ENCODE measurements around the gene CXCL11.
"Not testable (repeated sequence)": the region's sequence is repeated elsewhere in the genome, so short reads cannot be mapped to it uniquely, and the experiment has no call there.

Gene CXCL11

DNA sequence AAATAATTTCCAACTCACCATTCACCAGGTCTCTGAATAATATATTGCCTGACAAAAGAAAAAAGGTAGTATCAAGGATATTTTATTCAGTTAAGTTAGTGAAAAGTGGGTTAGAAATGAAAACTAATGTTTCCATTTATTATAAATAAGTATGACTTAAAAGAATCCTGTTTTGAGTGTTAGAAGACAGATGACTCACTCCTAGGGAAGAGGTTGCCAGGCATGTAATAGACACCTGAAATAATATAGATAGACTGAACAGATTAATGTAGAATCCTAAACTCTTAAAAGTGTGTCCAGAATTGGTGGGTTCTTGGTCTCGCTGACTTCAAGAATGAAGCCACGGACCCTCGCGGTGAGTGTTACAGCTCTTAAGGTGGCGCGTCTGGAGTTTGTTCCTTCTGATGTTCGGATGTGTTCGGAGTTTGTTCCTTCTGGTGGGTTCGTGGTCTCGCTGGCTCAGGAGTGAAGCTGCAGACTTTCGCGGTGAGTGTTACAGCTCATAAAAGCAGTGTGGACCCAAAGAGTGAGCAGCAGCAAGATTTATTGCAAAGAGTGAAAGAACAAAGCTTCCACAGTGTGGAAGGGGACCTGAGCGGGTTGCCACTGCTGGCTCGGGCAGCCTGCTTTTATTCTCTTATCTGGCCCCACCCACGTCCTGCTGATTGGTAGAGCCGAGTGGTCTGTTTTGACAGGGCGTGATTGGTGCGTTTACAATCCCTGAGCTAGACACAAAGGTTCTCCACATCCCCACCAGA lies 6.5 kb upstream of the CXCL11 start:
- not testable (repeated sequence) for DNase-seq (ENCODE audit: low read depth)

- DNase-seq (ENCODE audit: low read depth), result no peak
Measured at GRCh38 chr4:76036855-76037254, 985 bp upstream of the CXCL11 start.

DNA sequence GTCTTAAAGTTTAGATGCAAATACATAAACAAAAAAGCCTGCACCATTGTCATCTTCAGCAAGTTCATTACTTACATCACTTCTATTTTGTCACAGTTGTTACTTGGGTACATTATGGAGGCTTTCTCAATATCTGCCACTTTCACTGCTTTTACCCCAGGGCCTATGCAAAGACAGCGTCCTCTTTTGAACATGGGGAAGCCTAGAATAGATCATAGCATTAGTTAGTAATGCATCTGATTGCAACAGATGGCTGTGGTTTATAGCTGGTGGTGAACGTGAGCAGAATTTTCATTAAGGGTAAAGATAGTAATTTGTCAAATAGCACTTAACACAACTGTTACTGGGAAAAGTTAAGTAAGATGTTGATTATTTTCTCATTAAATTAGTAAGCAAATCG lies 729 bp downstream of the CXCL11 start:
- no peak for DNase-seq (ENCODE audit: low read depth)

DNA sequence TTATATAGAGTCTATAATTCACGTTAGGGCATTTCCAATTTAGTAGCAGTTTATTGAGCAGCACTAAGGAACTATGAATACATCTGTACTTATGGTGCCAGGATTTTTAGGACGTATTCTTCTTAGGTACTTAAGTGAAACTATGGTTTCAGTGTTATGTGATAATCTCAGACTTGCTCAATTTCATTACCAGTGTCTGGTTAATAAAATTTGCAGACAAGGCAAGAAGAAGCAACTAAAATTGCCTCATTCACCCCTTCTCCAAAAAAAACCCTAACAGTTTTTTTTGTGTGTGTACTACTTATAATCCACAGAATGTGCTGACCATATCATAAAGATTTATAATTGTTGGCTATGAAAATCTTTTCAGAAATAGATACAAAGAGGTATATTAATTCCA lies 6.6 kb downstream of the CXCL11 start:
- DNase-seq (ENCODE audit: low read depth), result no peak

- DNase-seq (ENCODE audit: low read depth), result no peak
Measured at GRCh38 chr4:76028350-76028765, 7.5 kb downstream of the CXCL11 start.

- no peak for DNase-seq (ENCODE audit: low read depth)
Measured at GRCh38 chr4:76024065-76024464, 11.8 kb downstream of the CXCL11 start.

- no peak for DNase-seq (ENCODE audit: low read depth)
Measured at GRCh38 chr4:76023389-76023788, 12.5 kb downstream of the CXCL11 start, which contains the start of gene CXCL10. CXCL10 (minus strand) TSS chr4:76023497; CDS start chr4:76023431, 66 bp downstream.

DNA sequence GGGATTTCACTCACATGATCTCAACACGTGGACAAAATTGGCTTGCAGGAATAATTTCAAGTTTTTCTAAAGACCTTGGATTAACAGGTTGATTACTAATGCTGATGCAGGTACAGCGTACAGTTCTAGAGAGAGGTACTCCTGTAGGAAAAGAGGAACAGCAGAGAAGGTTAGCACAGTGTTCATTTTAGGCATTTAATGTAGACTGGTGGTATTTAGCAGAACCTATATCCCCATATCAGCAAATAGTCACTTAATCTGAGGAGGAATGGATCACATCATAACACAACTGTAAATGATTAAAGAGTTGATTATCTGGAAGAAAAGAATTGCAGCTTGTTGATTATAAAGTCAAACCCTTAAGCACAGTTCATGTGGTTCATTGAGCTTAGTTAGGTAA lies 13.2 kb downstream of the CXCL11 start:
- DNase-seq (ENCODE audit: low read depth), result no peak

GRCh38 chr4:76022031-76022430 lies 13.8 kb downstream of the CXCL11 start:
- no peak for DNase-seq (ENCODE audit: low read depth)

DNA sequence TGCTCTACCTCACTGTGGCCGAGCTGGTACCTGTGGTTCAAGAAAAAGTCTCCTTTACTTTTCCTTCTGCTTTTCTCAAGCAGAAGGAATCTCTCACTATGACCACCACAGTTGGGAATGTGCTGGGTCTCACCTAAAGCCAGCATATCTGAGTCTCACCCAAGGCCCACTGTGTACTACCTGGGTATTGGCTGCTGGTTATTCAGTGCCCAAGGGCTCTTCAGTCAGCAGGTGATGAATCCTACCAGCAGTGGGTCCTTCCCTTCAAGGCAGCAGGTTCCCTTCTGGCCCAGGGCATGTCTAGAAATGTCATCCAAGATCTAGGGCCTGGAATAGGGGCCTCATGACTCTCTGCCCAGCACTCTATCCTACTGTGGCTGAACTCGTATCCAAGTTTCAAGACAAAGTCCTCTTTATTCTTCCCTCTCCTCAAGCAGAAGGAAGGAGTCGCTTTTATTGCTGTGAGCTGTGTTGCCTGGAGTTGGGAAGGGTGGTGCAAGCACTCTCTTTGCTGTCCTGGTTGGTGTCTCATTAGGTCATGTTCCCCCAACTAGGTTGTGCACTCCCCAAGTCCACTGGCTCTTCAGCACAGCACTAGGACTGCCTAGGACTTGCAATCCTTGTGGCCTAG lies 18.7 kb downstream of the CXCL11 start:
- DNase-seq (ENCODE audit: low read depth), result no peak

DNA sequence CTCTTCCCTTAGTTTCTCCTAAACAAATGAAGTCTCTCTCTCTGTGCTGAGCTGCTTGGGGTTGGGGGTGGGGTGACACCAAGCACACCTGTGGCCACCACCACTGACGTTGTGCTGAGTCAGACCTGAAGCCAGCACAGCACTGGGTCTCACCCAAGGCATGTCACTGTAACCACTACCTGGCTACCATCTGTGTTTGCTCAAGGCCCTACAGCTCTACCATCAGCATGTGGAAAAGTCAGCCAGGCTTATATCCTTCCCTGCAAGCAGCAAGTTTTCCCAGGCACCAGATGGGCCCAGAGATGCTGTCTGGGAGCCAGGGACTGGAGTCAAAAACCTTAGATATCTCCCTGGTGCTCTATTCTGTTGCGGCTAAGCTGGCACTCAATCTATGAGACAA lies 19.5 kb downstream of the CXCL11 start:
- no peak for DNase-seq (ENCODE audit: low read depth)

- no peak for DNase-seq (ENCODE audit: low read depth)
Measured at GRCh38 chr4:76013540-76013939, 22.3 kb downstream of the CXCL11 start.

DNA sequence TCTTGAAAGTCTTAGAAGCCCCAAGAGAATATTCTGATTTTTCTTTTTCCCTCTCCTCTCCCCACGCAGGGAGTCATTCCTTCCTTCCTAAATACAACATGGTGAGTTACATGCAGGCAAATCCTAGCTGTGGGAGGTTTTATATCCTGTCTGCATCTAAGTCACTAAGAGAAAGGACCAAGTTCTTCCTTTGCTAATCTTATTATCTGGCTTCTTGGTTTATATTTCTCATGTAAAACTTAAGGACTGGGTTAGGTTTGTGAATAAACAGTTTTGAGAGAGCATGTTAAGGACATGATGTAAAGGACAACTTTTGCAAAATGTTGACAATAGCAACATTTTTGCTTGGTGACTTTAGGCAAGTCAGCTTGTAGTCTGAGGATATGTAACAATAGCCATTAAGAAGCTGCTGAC lies 23.5 kb downstream of the CXCL11 start:
- no peak for DNase-seq (ENCODE audit: low read depth)

DNA sequence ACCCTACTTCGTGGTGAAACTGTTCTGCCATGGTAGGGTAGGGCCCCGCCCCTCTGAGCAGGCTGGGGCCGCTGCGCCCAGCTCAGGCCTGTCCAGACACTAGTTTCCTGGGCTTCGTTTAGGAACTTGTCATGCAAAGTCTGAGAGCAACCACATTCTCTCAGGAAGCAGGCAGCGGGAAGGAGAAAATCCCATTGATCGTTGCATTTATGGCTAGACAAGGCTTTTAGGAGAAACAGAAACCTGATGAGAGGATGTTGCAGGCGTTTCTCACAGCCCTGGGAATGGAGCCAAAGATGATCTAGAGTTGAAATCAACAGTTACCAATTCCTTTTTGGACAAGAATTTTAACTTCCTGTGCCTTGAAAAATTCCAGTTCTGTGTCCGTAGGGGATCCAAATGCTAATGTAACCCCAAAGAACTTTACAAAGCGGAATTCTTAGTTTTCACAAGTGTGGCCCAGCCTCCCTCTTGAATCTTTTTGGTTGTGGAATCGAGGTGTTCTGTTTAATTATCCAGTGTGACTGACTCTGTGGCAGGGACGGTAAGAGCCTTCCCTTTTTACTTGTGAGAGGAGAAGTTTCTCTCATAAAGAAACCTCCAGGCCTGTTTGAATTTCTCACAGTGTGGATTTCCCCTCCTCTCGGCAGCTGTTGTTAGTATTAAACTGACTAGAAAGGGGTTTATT lies 24.0 kb downstream of the CXCL11 start:
- DNase-seq (ENCODE audit: low read depth), result no peak

- DNase-seq (ENCODE audit: low read depth), result no peak
Measured at GRCh38 chr4:76011018-76011670, 24.7 kb downstream of the CXCL11 start.

GRCh38 chr4:76010576-76010975 lies 25.3 kb downstream of the CXCL11 start:
- DNase-seq (ENCODE audit: low read depth), result no peak

- DNase-seq (ENCODE audit: low read depth), result no peak
Measured at GRCh38 chr4:76009311-76009710, 26.6 kb downstream of the CXCL11 start.

- no peak for DNase-seq (ENCODE audit: low read depth)
Measured at GRCh38 chr4:76007089-76007862, 28.6 kb downstream of the CXCL11 start, which contains the start of gene CXCL9. CXCL9 (minus strand) TSS chr4:76007509; CDS start chr4:76007449, 60 bp downstream.

DNA sequence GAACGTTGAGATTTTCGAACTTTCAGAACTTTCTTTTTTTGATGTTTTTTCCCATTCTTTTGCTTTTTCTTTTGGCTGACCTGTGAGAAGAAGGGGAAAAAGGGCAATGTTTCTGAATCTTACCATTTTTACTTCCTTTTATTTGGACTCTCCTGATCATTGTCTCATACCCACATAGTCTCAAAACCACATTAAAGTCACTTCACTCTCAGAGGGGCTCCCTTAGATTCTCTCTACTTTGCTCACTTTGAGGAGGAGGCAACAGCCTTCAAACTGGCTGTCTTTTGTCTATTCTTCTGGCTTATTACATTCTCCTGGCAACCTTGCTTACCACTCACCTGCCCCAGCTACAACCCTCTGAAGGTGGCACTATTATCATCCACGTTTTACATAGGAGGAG lies 32.2 kb downstream of the CXCL11 start:
- no peak for DNase-seq (ENCODE audit: low read depth)

DNA sequence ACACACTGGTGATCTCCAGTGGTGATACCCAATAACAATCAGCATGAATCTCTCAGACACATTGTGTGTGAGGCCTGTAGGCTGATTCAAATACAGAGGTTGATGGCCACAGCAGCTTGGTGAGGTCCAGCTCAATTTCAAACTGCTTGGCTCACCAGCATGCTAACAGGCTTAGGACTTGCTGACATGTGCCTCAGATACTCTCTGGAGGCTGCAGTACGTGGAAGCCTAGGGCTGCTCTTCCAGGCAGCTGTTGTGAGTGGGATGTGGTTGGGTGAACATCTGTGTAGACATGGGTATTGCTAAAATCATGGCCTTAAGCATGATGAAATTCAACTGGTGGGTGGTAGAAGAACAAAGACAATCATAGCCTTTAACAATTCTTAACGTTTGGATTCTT lies 32.8 kb downstream of the CXCL11 start:
- DNase-seq (ENCODE audit: low read depth), result no peak

- no peak for DNase-seq (ENCODE audit: low read depth)
Measured at GRCh38 chr4:76002176-76002575, 33.7 kb downstream of the CXCL11 start.

DNA sequence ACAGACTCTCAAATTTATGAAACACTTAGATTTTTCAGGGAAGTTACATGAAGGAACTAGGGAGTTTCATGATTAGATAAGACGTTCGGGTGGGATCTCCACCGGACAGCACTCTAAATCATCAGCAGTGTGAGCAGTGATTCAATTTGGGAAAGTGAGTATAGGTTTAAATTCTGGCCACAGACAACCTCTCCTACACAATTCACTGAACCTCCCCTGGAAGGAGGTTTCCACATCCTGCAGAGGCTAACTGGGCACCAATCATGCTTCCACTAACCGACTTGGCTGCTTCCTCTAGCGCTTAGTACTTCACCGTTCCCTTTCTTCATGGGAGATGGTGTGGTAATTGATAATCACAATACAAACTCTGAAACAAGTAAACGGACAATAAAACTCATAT lies 34.2 kb downstream of the CXCL11 start:
- DNase-seq (ENCODE audit: low read depth), result no peak
